ENCODE measurements around the gene CNIH2.

CNIH2 gene

GRCh38 chr11:66331542-66332370, 53.8 kb downstream of the CNIH2 start:
- TF ChIP-seq MAX (IDR thresholded peaks at IDR 0.05; ENCODE audit: low read depth, low read length) = no peak
- no peak for TF ChIP-seq MYC (IDR thresholded peaks at IDR 0.05; ENCODE audit: low read depth, low read length)
- TF ChIP-seq POLR2A (IDR thresholded peaks at IDR 0.05; ENCODE audit: extremely low read depth, insufficient read length) = no peak
- no peak for TF ChIP-seq CTCF (IDR thresholded peaks at IDR 0.05; ENCODE audit: low read depth, low read length)
- no peak for DNase-seq (ENCODE audit: low read depth)
- H3K4me3 ChIP-seq (ENCODE audit: low read depth, low read length) = no peak overlapping the region

- DNase-seq (ENCODE audit: low read depth) = no peak
- TF ChIP-seq MAX (IDR thresholded peaks at IDR 0.05; ENCODE audit: low read depth, low read length) = no peak
- TF ChIP-seq CTCF (IDR thresholded peaks at IDR 0.05; ENCODE audit: low read depth, low read length) = no peak
- no peak for TF ChIP-seq MYC (IDR thresholded peaks at IDR 0.05; ENCODE audit: low read depth, low read length)
- H3K4me3 ChIP-seq (ENCODE audit: low read depth, low read length) = no peak overlapping the region
These were observed 54.6 kb downstream of the CNIH2 start for GRCh38 chr11:66332371-66333219.

GRCh38 chr11:66333220-66333877, 55.4 kb downstream of the CNIH2 start:
- no peak for TF ChIP-seq CTCF (IDR thresholded peaks at IDR 0.05; ENCODE audit: low read depth, low read length)
- TF ChIP-seq MAX (IDR thresholded peaks at IDR 0.05; ENCODE audit: low read depth, low read length) = no peak
- TF ChIP-seq MYC (IDR thresholded peaks at IDR 0.05; ENCODE audit: low read depth, low read length) = no peak
- TF ChIP-seq POLR2A (IDR thresholded peaks at IDR 0.05; ENCODE audit: extremely low read depth, insufficient read length) = no peak
- no peak overlapping the region for H3K4me3 ChIP-seq (ENCODE audit: low read depth, low read length)
- no peak for DNase-seq (ENCODE audit: low read depth)
